Measurements from ENCODE around the gene ADAMTS5. TPM values are rescaled to one million over a fixed set of nuclear protein-coding genes. Genes with fewer than 3 reads are reported as not detected.

Gene ADAMTS5
- total and polyA plus RNA-seq, 7 experiments from 2014 or later: 0.03 to 0.12 TPM; not detected in 5

- H3K36me3 Mint-ChIP-seq: no peaks in the 10 kb centered on the region
- no peak overlapping the region for H3K4me3 ChIP-seq (ENCODE audit: low read length)
- no peak overlapping the region for H3K27ac Mint-ChIP-seq
- intact Hi-C loops (cut with micrococcal nuclease): loop anchor here in 1 of 2 donors (5.0 to 10.0 kb wide), 2 partner anchors 63 to 109 kb away; no protein-coding TSS in a partner anchor
- H3K9me3 ChIP-seq (ENCODE audit: control insufficient read depth in 2 of 3, low read length in 3 of 3): no peaks in the 10 kb centered on the region
- H3K36me3 ChIP-seq (ENCODE audit: control insufficient read depth in 2 of 3, insufficient read depth in 3 of 3, low read length in 3 of 3): no peaks in the 10 kb centered on the region
- H3K9me3 Mint-ChIP-seq: peaks cover 0 to 4% (median 0%) of the 10 kb centered on the region in 11 donors
- H3K4me3 Mint-ChIP-seq: no peak overlapping the region
- ChIA-PET POLR2A (no interaction called here), CTCF (no interaction called here)
- H3K27me3 ChIP-seq (ENCODE audit: control insufficient read depth in 2 of 2, insufficient read depth in 2 of 2, low read length in 2 of 2): no peaks in the 10 kb centered on the region
- ATAC-seq: no peak
- no peaks in the 10 kb centered on the region for H3K4me1 ChIP-seq (ENCODE audit: control insufficient read depth in 2 of 2, insufficient read depth in 2 of 2, low read length in 2 of 2)
- no peak for DNase-seq
- H3K4me1 Mint-ChIP-seq: peaks cover 0 to 3% (median 0%) of the 10 kb centered on the region in 7 donors
- peaks cover 26 to 38% (median 30%) of the 10 kb centered on the region in 5 donors for H3K27me3 Mint-ChIP-seq
- H3K27ac ChIP-seq (ENCODE audit: low read depth, low read length): no peak overlapping the region
Measured at GRCh38 chr21:26961698-26962097, 5.2 kb downstream of the ADAMTS5 start.

- Histone ChIP-seq H3K9me3 (ENCODE audit: control insufficient read depth in 2 of 3, low read length in 3 of 3) (no peaks in the 10 kb centered on the region), H3K27me3 (ENCODE audit: control insufficient read depth in 2 of 2, insufficient read depth in 2 of 2, low read length in 2 of 2) (no peaks in the 10 kb centered on the region), H3K4me3 (ENCODE audit: low read length) (no peak overlapping the region), H3K4me1 (ENCODE audit: control insufficient read depth in 2 of 2, insufficient read depth in 2 of 2, low read length in 2 of 2) (no peaks in the 10 kb centered on the region), H3K36me3 (ENCODE audit: control insufficient read depth in 2 of 3, insufficient read depth in 3 of 3, low read length in 3 of 3) (no peaks in the 10 kb centered on the region), H3K27ac (ENCODE audit: low read depth, low read length) (no peak overlapping the region)
- CTCF ChIA-PET: interaction anchor here (0.7 kb wide), 1 partner anchor 607 kb away, joined by 4 read pairs; no protein-coding TSS in a partner anchor
- POLR2A ChIA-PET: no interaction called here
- no peak for ATAC-seq
- no peak for DNase-seq
- H3K4me1 Mint-ChIP-seq: no peaks in the 10 kb centered on the region
- H3K4me3 Mint-ChIP-seq: no peak overlapping the region
- H3K36me3 Mint-ChIP-seq: no peaks in the 10 kb centered on the region
- H3K9me3 Mint-ChIP-seq: peaks cover 0 to 2% (median 0%) of the 10 kb centered on the region in 11 donors
- H3K27ac Mint-ChIP-seq: no peak overlapping the region
- intact Hi-C loops (cut with micrococcal nuclease): no loop called here
- peaks cover 1 to 24% (median 15%) of the 10 kb centered on the region in 5 donors for H3K27me3 Mint-ChIP-seq
Measured at GRCh38 chr21:26958788-26959187, 8.1 kb downstream of the ADAMTS5 start.

- no peaks in the 10 kb centered on the region for H3K36me3 Mint-ChIP-seq
- Histone ChIP-seq H3K4me1 (ENCODE audit: control insufficient read depth in 2 of 2, insufficient read depth in 2 of 2, low read length in 2 of 2) (no peaks in the 10 kb centered on the region), H3K4me3 (ENCODE audit: low read length) (no peak overlapping the region), H3K36me3 (ENCODE audit: control insufficient read depth in 2 of 3, insufficient read depth in 3 of 3, low read length in 3 of 3) (no peaks in the 10 kb centered on the region), H3K27me3 (ENCODE audit: control insufficient read depth in 2 of 2, insufficient read depth in 2 of 2, low read length in 2 of 2) (no peaks in the 10 kb centered on the region), H3K9me3 (ENCODE audit: control insufficient read depth in 2 of 3, low read length in 3 of 3) (no peaks in the 10 kb centered on the region), H3K27ac (ENCODE audit: low read depth, low read length) (no peak overlapping the region)
- CTCF ChIA-PET: no interaction called here
- no peaks in the 10 kb centered on the region for H3K4me1 Mint-ChIP-seq
- POLR2A ChIA-PET: no interaction called here
- H3K9me3 Mint-ChIP-seq: peaks cover 0 to 2% (median 0%) of the 10 kb centered on the region in 11 donors
- no peak overlapping the region for H3K27ac Mint-ChIP-seq
- intact Hi-C loops (cut with micrococcal nuclease): no loop called here
- peaks cover 0 to 24% (median 11%) of the 10 kb centered on the region in 5 donors for H3K27me3 Mint-ChIP-seq
- DNase-seq (no peak), ATAC-seq (no peak)
- no peak overlapping the region for H3K4me3 Mint-ChIP-seq
Measured at GRCh38 chr21:26956813-26957212, 10.1 kb downstream of the ADAMTS5 start.

- intact Hi-C loops (cut with micrococcal nuclease): no loop called here
- CTCF ChIA-PET: no interaction called here
- DNase-seq: no peak
- POLR2A ChIA-PET: no interaction called here
- peaks cover 0 to 21% (median 11%) of the 10 kb centered on the region in 5 donors for H3K27me3 Mint-ChIP-seq
- Histone ChIP-seq H3K36me3 (ENCODE audit: control insufficient read depth in 2 of 3, insufficient read depth in 3 of 3, low read length in 3 of 3) (no peaks in the 10 kb centered on the region), H3K4me1 (ENCODE audit: control insufficient read depth in 2 of 2, insufficient read depth in 2 of 2, low read length in 2 of 2) (no peaks in the 10 kb centered on the region), H3K9me3 (ENCODE audit: control insufficient read depth in 2 of 3, low read length in 3 of 3) (no peaks in the 10 kb centered on the region), H3K27ac (ENCODE audit: low read depth, low read length) (no peak overlapping the region), H3K4me3 (ENCODE audit: low read length) (no peak overlapping the region), H3K27me3 (ENCODE audit: control insufficient read depth in 2 of 2, insufficient read depth in 2 of 2, low read length in 2 of 2) (no peaks in the 10 kb centered on the region)
- H3K36me3 Mint-ChIP-seq: no peaks in the 10 kb centered on the region
- H3K27ac Mint-ChIP-seq: no peak overlapping the region
- no peak for ATAC-seq
- peaks cover 0 to 2% (median 0%) of the 10 kb centered on the region in 11 donors for H3K9me3 Mint-ChIP-seq
- no peak overlapping the region for H3K4me3 Mint-ChIP-seq
- H3K4me1 Mint-ChIP-seq: no peaks in the 10 kb centered on the region
Measured at GRCh38 chr21:26956216-26956615, 10.7 kb downstream of the ADAMTS5 start.

- Mint-ChIP-seq H3K36me3 (no peaks in the 10 kb centered on the region), H3K27ac (no peak overlapping the region), H3K4me3 (no peak overlapping the region), H3K4me1 (no peaks in the 10 kb centered on the region), H3K27me3 (peaks cover 0 to 21% (median 11%) of the 10 kb centered on the region in 5 donors), H3K9me3 (no peaks in the 10 kb centered on the region)
- ChIA-PET CTCF (no interaction called here), POLR2A (no interaction called here)
- no peaks in the 10 kb centered on the region for H3K36me3 ChIP-seq (ENCODE audit: control insufficient read depth in 2 of 3, insufficient read depth in 3 of 3, low read length in 3 of 3)
- H3K27me3 ChIP-seq (ENCODE audit: control insufficient read depth in 2 of 2, insufficient read depth in 2 of 2, low read length in 2 of 2): no peaks in the 10 kb centered on the region
- DNase-seq (no peak), ATAC-seq (no peak)
- H3K4me1 ChIP-seq (ENCODE audit: control insufficient read depth in 2 of 2, insufficient read depth in 2 of 2, low read length in 2 of 2): no peaks in the 10 kb centered on the region
- no peaks in the 10 kb centered on the region for H3K9me3 ChIP-seq (ENCODE audit: control insufficient read depth in 2 of 3, low read length in 3 of 3)
- no peak overlapping the region for H3K27ac ChIP-seq (ENCODE audit: low read depth, low read length)
- no peak overlapping the region for H3K4me3 ChIP-seq (ENCODE audit: low read length)
- intact Hi-C loops (cut with micrococcal nuclease): no loop called here
Measured at GRCh38 chr21:26954662-26955121, 12.2 kb downstream of the ADAMTS5 start.

- Mint-ChIP-seq H3K9me3 (no peaks in the 10 kb centered on the region), H3K27me3 (peaks cover 0 to 21% (median 11%) of the 10 kb centered on the region in 5 donors), H3K4me3 (no peak overlapping the region), H3K36me3 (no peaks in the 10 kb centered on the region), H3K27ac (no peak overlapping the region), H3K4me1 (no peaks in the 10 kb centered on the region)
- H3K4me1 ChIP-seq (ENCODE audit: control insufficient read depth in 2 of 2, insufficient read depth in 2 of 2, low read length in 2 of 2): no peaks in the 10 kb centered on the region
- H3K27me3 ChIP-seq (ENCODE audit: control insufficient read depth in 2 of 2, insufficient read depth in 2 of 2, low read length in 2 of 2): no peaks in the 10 kb centered on the region
- DNase-seq (no peak), ATAC-seq (no peak)
- H3K9me3 ChIP-seq (ENCODE audit: control insufficient read depth in 2 of 3, low read length in 3 of 3): no peaks in the 10 kb centered on the region
- H3K4me3 ChIP-seq (ENCODE audit: low read length): no peak overlapping the region
- no peak overlapping the region for H3K27ac ChIP-seq (ENCODE audit: low read depth, low read length)
- H3K36me3 ChIP-seq (ENCODE audit: control insufficient read depth in 2 of 3, insufficient read depth in 3 of 3, low read length in 3 of 3): no peaks in the 10 kb centered on the region
- ChIA-PET POLR2A (no interaction called here), CTCF (no interaction called here)
- intact Hi-C loops (cut with micrococcal nuclease): no loop called here
Measured at GRCh38 chr21:26952374-26953066, 14.4 kb downstream of the ADAMTS5 start.

GRCh38 chr21:26949830-26950229 lies 17.1 kb downstream of the ADAMTS5 start:
- Mint-ChIP-seq H3K27me3 (peaks cover 0 to 25% (median 14%) of the 10 kb centered on the region in 5 donors), H3K9me3 (peaks cover 0 to 4% (median 0%) of the 10 kb centered on the region in 11 donors), H3K4me3 (no peak overlapping the region), H3K36me3 (no peaks in the 10 kb centered on the region), H3K27ac (no peak overlapping the region), H3K4me1 (no peaks in the 10 kb centered on the region)
- no peaks in the 10 kb centered on the region for H3K27me3 ChIP-seq (ENCODE audit: control insufficient read depth in 2 of 2, insufficient read depth in 2 of 2, low read length in 2 of 2)
- no peak overlapping the region for H3K27ac ChIP-seq (ENCODE audit: low read depth, low read length)
- POLR2A ChIA-PET: no interaction called here
- DNase-seq (no peak), ATAC-seq (no peak)
- H3K9me3 ChIP-seq (ENCODE audit: control insufficient read depth in 2 of 3, low read length in 3 of 3): no peaks in the 10 kb centered on the region
- CTCF ChIA-PET: no interaction called here
- H3K4me3 ChIP-seq (ENCODE audit: low read length): no peak overlapping the region
- H3K36me3 ChIP-seq (ENCODE audit: control insufficient read depth in 2 of 3, insufficient read depth in 3 of 3, low read length in 3 of 3): no peaks in the 10 kb centered on the region
- H3K4me1 ChIP-seq (ENCODE audit: control insufficient read depth in 2 of 2, insufficient read depth in 2 of 2, low read length in 2 of 2): no peaks in the 10 kb centered on the region
- intact Hi-C loops (cut with micrococcal nuclease): no loop called here
